Hepatocyte (in vitro differentiated cells): ENCODE results near the gene PRSS16.

ENCODE experiments used
- EZH2 ChIP-seq: fragments of 200-600 bp; sonication (generic); IDR thresholded peaks from 2 replicates; pipeline ENCODE4 v1.6.1; 2016; ENCODE audit warnings: antibody characterized with exemption, mild to moderate bottlenecking, borderline replicate concordance
- EZH2phosphoT487 ChIP-seq: fragments of 200-600 bp; sonication (generic); IDR thresholded peaks from one replicate; pipeline ENCODE4 v1.6.1; 2018; ENCODE audit warnings: antibody characterized with exemption, mild to moderate bottlenecking, low read depth, moderate library complexity; ENCODE audit not compliant: unreplicated experiment, severe bottlenecking
- TF ChIP-seq, protein P1 (sequence below): fragments of 200-600 bp; sonication (generic); IDR thresholded peaks from 2 replicates; pipeline ENCODE4 v1.5.1; 2016; ENCODE audit warnings: antibody characterized with exemption, mild to moderate bottlenecking; ENCODE audit not compliant: poor library complexity

DNA sequence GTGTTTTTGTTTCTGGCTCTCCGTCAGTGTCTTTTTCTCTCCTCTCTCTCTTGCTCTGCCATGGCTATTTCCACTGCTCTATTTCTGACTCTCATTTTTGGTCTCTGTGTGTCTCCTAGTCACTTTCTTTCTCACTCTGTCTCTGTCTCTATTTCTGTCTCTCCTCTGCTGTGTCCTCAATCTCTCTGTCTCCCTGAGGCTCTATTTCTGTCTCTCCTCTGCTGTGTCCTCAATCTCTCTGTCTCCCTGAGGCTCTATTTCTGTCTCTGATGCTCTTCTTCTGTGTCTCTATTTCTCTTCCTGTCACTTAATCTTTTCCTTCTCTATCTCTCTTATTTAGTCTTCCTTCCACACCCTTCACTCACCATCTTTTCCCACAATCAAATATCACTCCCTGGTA lies 8.4 kb downstream of the PRSS16 start:
- TF ChIP-seq, protein P1, sequence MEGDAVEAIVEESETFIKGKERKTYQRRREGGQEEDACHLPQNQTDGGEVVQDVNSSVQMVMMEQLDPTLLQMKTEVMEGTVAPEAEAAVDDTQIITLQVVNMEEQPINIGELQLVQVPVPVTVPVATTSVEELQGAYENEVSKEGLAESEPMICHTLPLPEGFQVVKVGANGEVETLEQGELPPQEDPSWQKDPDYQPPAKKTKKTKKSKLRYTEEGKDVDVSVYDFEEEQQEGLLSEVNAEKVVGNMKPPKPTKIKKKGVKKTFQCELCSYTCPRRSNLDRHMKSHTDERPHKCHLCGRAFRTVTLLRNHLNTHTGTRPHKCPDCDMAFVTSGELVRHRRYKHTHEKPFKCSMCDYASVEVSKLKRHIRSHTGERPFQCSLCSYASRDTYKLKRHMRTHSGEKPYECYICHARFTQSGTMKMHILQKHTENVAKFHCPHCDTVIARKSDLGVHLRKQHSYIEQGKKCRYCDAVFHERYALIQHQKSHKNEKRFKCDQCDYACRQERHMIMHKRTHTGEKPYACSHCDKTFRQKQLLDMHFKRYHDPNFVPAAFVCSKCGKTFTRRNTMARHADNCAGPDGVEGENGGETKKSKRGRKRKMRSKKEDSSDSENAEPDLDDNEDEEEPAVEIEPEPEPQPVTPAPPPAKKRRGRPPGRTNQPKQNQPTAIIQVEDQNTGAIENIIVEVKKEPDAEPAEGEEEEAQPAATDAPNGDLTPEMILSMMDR: no peak
- TF ChIP-seq EZH2: no peak
- TF ChIP-seq EZH2phosphoT487: no peak
